HG03575 (cell line): Measurements from ENCODE around the gene CLEC16A.
"Not testable (repeated sequence)": the region's sequence is repeated elsewhere in the genome, so short reads cannot be mapped to it uniquely, and the experiment has no call there.

ENCODE experiments used
- ATAC-seq: cut with Tn5 transposase; IDR thresholded peaks from one replicate; pipeline ENCODE4 v1.9.1; 2021; ENCODE audit not compliant: unreplicated experiment, insufficient number of reproducible peaks, low FRiP score; ENCODE audit errors: extremely low read depth

Gene CLEC16A

GRCh38 chr16:10938321-10938720 is 6.0 kb upstream of the CLEC16A start:
- ATAC-seq: no peak

- ATAC-seq: no peak
These were observed 5.3 kb upstream of the CLEC16A start for GRCh38 chr16:10938796-10939648.

- no peak for ATAC-seq
These were observed 4.6 kb upstream of the CLEC16A start for GRCh38 chr16:10939649-10940234.

GRCh38 chr16:10940501-10941079 is 3.8 kb upstream of the CLEC16A start:
- ATAC-seq: no peak

- no peak for ATAC-seq
These were observed 3.0 kb upstream of the CLEC16A start for GRCh38 chr16:10941127-10941933.

- ATAC-seq: not testable (repeated sequence)
These were observed 2.4 kb upstream of the CLEC16A start for GRCh38 chr16:10941935-10942351.

- no peak for ATAC-seq
These were observed 1.9 kb upstream of the CLEC16A start, which contains the start of gene DEXI for GRCh38 chr16:10942352-10943063. TSS of gene DEXI (minus strand) at chr16:10942468. CDS start at chr16:10942005, 463 bp downstream.

- no peak for ATAC-seq
These were observed 1.4 kb upstream of the CLEC16A start for GRCh38 chr16:10943064-10943353.

GRCh38 chr16:10945065-10945787 is 862 bp downstream of the CLEC16A start:
- no peak for ATAC-seq

GRCh38 chr16:10946308-10946707 is 1.9 kb downstream of the CLEC16A start:
- no peak for ATAC-seq

GRCh38 chr16:10947211-10947787 is 2.9 kb downstream of the CLEC16A start:
- no peak for ATAC-seq

GRCh38 chr16:10949424-10949970 is 5.1 kb downstream of the CLEC16A start:
- ATAC-seq: no peak

GRCh38 chr16:10950393-10950792 is 6.0 kb downstream of the CLEC16A start:
- ATAC-seq: no peak

GRCh38 chr16:10951026-10951425 is 6.7 kb downstream of the CLEC16A start:
- ATAC-seq: no peak

GRCh38 chr16:10954903-10955302 is 10.5 kb downstream of the CLEC16A start:
- ATAC-seq: no peak

- no peak for ATAC-seq
These were observed 13.6 kb downstream of the CLEC16A start for GRCh38 chr16:10957771-10958482.

- ATAC-seq: no peak
These were observed 14.8 kb downstream of the CLEC16A start for GRCh38 chr16:10959161-10959560.
